Measurements from ENCODE around the gene PTPRN2. TPM values are rescaled to one million over a fixed set of nuclear protein-coding genes. Genes with fewer than 3 reads are reported as not detected.

Gene PTPRN2
- total and polyA plus RNA-seq, 2 of the 13 experiments (the other 11 are each of a cell fraction or from before 2014, with no cell fraction given), result 2.5 to 24.2 TPM

DNA sequence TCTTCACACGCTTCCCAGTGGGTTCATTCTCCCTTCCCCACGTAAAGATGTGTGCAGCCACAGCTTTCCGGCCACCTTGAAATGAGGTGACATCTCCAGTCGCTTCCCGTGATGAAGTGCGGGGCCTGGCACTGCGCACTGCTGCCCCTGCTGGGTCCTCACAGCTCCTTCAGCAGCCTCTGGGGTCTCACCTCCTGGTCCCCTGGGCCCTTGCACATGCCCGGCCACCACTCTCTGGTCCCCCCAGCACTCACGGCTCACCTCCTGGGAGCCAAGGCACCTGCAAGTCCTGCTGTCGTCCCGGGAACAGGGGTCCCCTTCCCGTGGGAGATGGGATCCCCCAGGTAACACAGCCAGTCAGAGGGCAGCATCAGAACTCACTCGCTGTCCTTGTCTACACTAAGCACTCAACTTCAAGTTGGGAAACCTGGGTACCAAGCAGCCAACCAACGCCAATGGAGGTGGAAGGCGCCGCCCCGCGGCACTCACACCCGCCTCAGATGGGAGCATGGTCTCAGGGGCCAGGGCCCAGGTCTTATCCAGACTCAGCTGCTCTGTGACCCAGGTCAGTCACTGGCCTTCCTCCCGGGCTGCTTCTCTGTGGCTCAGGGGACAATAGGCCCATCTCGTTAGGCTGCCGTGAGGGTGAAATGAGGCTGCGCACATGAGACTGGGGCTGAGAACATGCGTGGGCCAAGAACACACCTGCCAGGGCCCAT is 176.2 kb downstream of the PTPRN2 start:
- in situ Hi-C loops (cut with HindIII; ENCODE audit: extremely low pct_ligation_motif_present, low pct_unique_long_range_greater_than_20kb) (no loop called here), intact Hi-C loops (cut with micrococcal nuclease; ENCODE audit: unreplicated experiment) (no loop called here)
- no peak for DNase-seq (ENCODE audit: low spot score)
- BruUV-seq (replicated peaks), result no TSS peak
- no peak overlapping the region for H3K27ac ChIP-seq (ENCODE audit: extremely low read length, insufficient read depth, low read length)
- POLR2A ChIA-PET, result no interaction called here
- no peaks in the 10 kb centered on the region; a peak in 1 of 5 replicates for H3K36me3 ChIP-seq (replicated peaks in 1 of 2; ENCODE audit: control insufficient read depth in 1 of 2, insufficient read depth in 2 of 2, low read length in 2 of 2)
- 0 out of 5 replicates have a peak, but pooled peaks cover 0 to 1% of the 10 kb centered on the region in 2 experiments for H3K27me3 ChIP-seq (ENCODE audit: control insufficient read depth in 1 of 2, insufficient read depth in 2 of 2, low read length in 2 of 2)
- no peak overlapping the region for H3K9ac ChIP-seq (ENCODE audit: insufficient read depth, low read depth, low read length)
- H4K20me1 ChIP-seq (ENCODE audit: insufficient read depth, low read length), result peaks cover 80% of the 10 kb centered on the region
- H3K79me2 ChIP-seq (ENCODE audit: insufficient read depth, low read length), result no peaks in the 10 kb centered on the region
- H3K4me2 ChIP-seq (ENCODE audit: low read depth, low read length), result no peak overlapping the region
- CTCF ChIA-PET (ENCODE audit: low intra/inter-chr PET ratio, low total read pairs), result no interaction called here
- no peak overlapping the region for H3K4me3 ChIP-seq (replicated peaks in 1 of 3; ENCODE audit: insufficient read depth in 1 of 3, low read depth in 2 of 3, low read length in 3 of 3)
- WGBS (ENCODE audit: low lambda C conversion rate), result 73% methylated on average over 5 of the region's 24 CpGs
- no peaks in the 10 kb centered on the region for H3K4me1 ChIP-seq (ENCODE audit: insufficient read depth, low read length)
- FAIRE-seq, result no peak
- no peaks in the 10 kb centered on the region for H3K9me3 ChIP-seq (ENCODE audit: low read length)
- peak; percentile 25; the same call in 2 of the 3 replicates for ATAC-seq
- no peak overlapping the region for H2AFZ ChIP-seq (ENCODE audit: low read length)
- TF ChIP-seq REPIN1 (CRISPR knock-in tag; IDR thresholded peaks at IDR 0.05; ENCODE audit: borderline replicate concordance, low read depth), result no peak
- no peak for TF ChIP-seq RFXAP (CRISPR knock-in tag; IDR thresholded peaks at IDR 0.05; ENCODE audit: borderline replicate concordance)
- no peak for TF ChIP-seq SALL1 (CRISPR knock-in tag; IDR thresholded peaks at IDR 0.05)
- TF ChIP-seq, protein P1, sequence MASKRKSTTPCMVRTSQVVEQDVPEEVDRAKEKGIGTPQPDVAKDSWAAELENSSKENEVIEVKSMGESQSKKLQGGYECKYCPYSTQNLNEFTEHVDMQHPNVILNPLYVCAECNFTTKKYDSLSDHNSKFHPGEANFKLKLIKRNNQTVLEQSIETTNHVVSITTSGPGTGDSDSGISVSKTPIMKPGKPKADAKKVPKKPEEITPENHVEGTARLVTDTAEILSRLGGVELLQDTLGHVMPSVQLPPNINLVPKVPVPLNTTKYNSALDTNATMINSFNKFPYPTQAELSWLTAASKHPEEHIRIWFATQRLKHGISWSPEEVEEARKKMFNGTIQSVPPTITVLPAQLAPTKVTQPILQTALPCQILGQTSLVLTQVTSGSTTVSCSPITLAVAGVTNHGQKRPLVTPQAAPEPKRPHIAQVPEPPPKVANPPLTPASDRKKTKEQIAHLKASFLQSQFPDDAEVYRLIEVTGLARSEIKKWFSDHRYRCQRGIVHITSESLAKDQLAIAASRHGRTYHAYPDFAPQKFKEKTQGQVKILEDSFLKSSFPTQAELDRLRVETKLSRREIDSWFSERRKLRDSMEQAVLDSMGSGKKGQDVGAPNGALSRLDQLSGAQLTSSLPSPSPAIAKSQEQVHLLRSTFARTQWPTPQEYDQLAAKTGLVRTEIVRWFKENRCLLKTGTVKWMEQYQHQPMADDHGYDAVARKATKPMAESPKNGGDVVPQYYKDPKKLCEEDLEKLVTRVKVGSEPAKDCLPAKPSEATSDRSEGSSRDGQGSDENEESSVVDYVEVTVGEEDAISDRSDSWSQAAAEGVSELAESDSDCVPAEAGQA (IDR thresholded peaks at IDR 0.05; ENCODE audit: low read depth), result no peak
- TF ChIP-seq, protein P1 (CRISPR knock-in tag; IDR thresholded peaks at IDR 0.05; ENCODE audit: borderline replicate concordance), result no peak
- no peak for TF ChIP-seq ZNF773 (CRISPR knock-in tag; IDR thresholded peaks at IDR 0.05; ENCODE audit: borderline replicate concordance)
- TF ChIP-seq NFRKB (IDR thresholded peaks at IDR 0.05), result no peak
- TF ChIP-seq, protein P2, sequence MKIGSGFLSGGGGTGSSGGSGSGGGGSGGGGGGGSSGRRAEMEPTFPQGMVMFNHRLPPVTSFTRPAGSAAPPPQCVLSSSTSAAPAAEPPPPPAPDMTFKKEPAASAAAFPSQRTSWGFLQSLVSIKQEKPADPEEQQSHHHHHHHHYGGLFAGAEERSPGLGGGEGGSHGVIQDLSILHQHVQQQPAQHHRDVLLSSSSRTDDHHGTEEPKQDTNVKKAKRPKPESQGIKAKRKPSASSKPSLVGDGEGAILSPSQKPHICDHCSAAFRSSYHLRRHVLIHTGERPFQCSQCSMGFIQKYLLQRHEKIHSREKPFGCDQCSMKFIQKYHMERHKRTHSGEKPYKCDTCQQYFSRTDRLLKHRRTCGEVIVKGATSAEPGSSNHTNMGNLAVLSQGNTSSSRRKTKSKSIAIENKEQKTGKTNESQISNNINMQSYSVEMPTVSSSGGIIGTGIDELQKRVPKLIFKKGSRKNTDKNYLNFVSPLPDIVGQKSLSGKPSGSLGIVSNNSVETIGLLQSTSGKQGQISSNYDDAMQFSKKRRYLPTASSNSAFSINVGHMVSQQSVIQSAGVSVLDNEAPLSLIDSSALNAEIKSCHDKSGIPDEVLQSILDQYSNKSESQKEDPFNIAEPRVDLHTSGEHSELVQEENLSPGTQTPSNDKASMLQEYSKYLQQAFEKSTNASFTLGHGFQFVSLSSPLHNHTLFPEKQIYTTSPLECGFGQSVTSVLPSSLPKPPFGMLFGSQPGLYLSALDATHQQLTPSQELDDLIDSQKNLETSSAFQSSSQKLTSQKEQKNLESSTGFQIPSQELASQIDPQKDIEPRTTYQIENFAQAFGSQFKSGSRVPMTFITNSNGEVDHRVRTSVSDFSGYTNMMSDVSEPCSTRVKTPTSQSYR (CRISPR knock-in tag; IDR thresholded peaks at IDR 0.05; ENCODE audit: borderline replicate concordance), result no peak
- TF ChIP-seq FOXJ3 (CRISPR knock-in tag; IDR thresholded peaks at IDR 0.05; ENCODE audit: borderline replicate concordance), result no peak
- no peak for TF ChIP-seq ZNF878 (CRISPR knock-in tag; IDR thresholded peaks at IDR 0.05)
- no peak for TF ChIP-seq ZBED4 (CRISPR knock-in tag; IDR thresholded peaks at IDR 0.05; ENCODE audit: borderline replicate concordance)
